GM18951 (cell line): ENCODE results near the gene SLC1A1.

ENCODE experiments used
- POLR2A ChIP-seq: IDR thresholded peaks from 4 replicates; pipeline ENCODE4 v1.6.1; 2011; ENCODE audit warnings: mild to moderate bottlenecking; ENCODE audit not compliant: insufficient read length, insufficient read depth; ENCODE audit errors: extremely low read depth
- in situ Hi-C: fragments of 300-500 bp; cut with MboI; formaldehyde crosslinking; loops from one replicate; pipeline ENCODE4 v1.12.0; 2022; ENCODE audit warnings: low sequenced_read_pairs, mixed read lengths, inconsistent platforms; ENCODE audit not compliant: unreplicated experiment

SLC1A1 gene

GRCh38 chr9:4563105-4563504 lies 72.8 kb downstream of the SLC1A1 start:
- in situ Hi-C loops, result no loop called here
- no peak for TF ChIP-seq POLR2A

- in situ Hi-C loops, result no loop called here
- no peak for TF ChIP-seq POLR2A
Measured at GRCh38 chr9:4566806-4567205, 76.5 kb downstream of the SLC1A1 start.

- in situ Hi-C loops, result no loop called here
- TF ChIP-seq POLR2A, result no peak
Measured at GRCh38 chr9:4567601-4568000, 77.3 kb downstream of the SLC1A1 start.

- in situ Hi-C loops, result no loop called here
- no peak for TF ChIP-seq POLR2A
Measured at GRCh38 chr9:4569101-4569500, 78.8 kb downstream of the SLC1A1 start.

- TF ChIP-seq POLR2A, result no peak
- in situ Hi-C loops, result no loop called here
Measured at GRCh38 chr9:4572184-4572826, 82.0 kb downstream of the SLC1A1 start.

GRCh38 chr9:4573176-4573575 lies 82.9 kb downstream of the SLC1A1 start:
- in situ Hi-C loops, result no loop called here

GRCh38 chr9:4573634-4574389 lies 83.5 kb downstream of the SLC1A1 start:
- in situ Hi-C loops, result no loop called here
- no peak for TF ChIP-seq POLR2A

More at GRCh38 chr9:4573176-4573575, 82.9 kb downstream of the SLC1A1 start:
- TF ChIP-seq POLR2A, result no peak

- in situ Hi-C loops, result no loop called here
- TF ChIP-seq POLR2A, result no peak
Measured at GRCh38 chr9:4574657-4575243, 84.5 kb downstream of the SLC1A1 start.

- in situ Hi-C loops, result no loop called here
- no peak for TF ChIP-seq POLR2A
Measured at GRCh38 chr9:4575997-4576396, 85.7 kb downstream of the SLC1A1 start.

- no peak for TF ChIP-seq POLR2A
- in situ Hi-C loops, result no loop called here
Measured at GRCh38 chr9:4576448-4576847, 86.2 kb downstream of the SLC1A1 start.

- in situ Hi-C loops, result no loop called here
- no peak for TF ChIP-seq POLR2A
Measured at GRCh38 chr9:4579001-4579400, 88.7 kb downstream of the SLC1A1 start.

- in situ Hi-C loops, result no loop called here
Measured at GRCh38 chr9:4581035-4581760, 90.9 kb downstream of the SLC1A1 start.

GRCh38 chr9:4581861-4582565 lies 91.7 kb downstream of the SLC1A1 start:
- in situ Hi-C loops, result no loop called here
- TF ChIP-seq POLR2A, result no peak

More at GRCh38 chr9:4581035-4581760, 90.9 kb downstream of the SLC1A1 start:
- no peak for TF ChIP-seq POLR2A
